Liver (tissue), 3 donors: ENCODE data around the gene ACOT11.

Experiments
- CTCF ChIP-seq: fragments of 150-350 bp; IDR thresholded peaks from 2 replicates; pipeline ENCODE4 v1.5.1; 2017; ENCODE audit warnings: improper control_type of control experiment, low read depth, low read length; ENCODE audit not compliant: missing input control
- EGR1 ChIP-seq, 2 donors: IDR thresholded peaks; 2 replicates each; pipeline ENCODE4 v1.6.1; 2016 to 2018; ENCODE audit warnings: antibody characterized with exemption in 2 of 2, low read depth in 2 of 2
- GABPA ChIP-seq, 2 donors: IDR thresholded peaks in 1 of 2; conservative IDR thresholded peaks in 1 of 2; 2 replicates each; pipeline ENCODE4 v1.6.1; 2016; ENCODE audit warnings: antibody characterized with exemption in 2 of 2, mild to moderate bottlenecking in 1 of 2, moderate library complexity in 1 of 2
- HNF4A ChIP-seq, 2 donors: conservative IDR thresholded peaks; 2 replicates each; pipeline ENCODE4 v1.6.1; 2016; ENCODE audit warnings: antibody characterized with exemption in 2 of 2, mild to moderate bottlenecking in 2 of 2
- JUND ChIP-seq, 2 donors: IDR thresholded peaks; 2 replicates each; pipeline ENCODE4 v1.6.1; 2016; ENCODE audit warnings: antibody characterized with exemption in 2 of 2
- RAD21 ChIP-seq, 2 donors: IDR thresholded peaks; 2 replicates each; pipeline ENCODE4 v1.6.1; 2016; ENCODE audit warnings: antibody characterized with exemption in 2 of 2, mild to moderate bottlenecking in 2 of 2
- REST ChIP-seq: IDR thresholded peaks from 2 replicates; pipeline ENCODE4 v1.6.1; 2016; ENCODE audit warnings: antibody characterized with exemption, mild to moderate bottlenecking
- RXRA ChIP-seq, 2 donors: IDR thresholded peaks; 2 replicates each; pipeline ENCODE4 v1.6.1; 2017 to 2018; ENCODE audit warnings: antibody characterized with exemption in 2 of 2, mild to moderate bottlenecking in 1 of 2
- SP1 ChIP-seq: IDR thresholded peaks from 2 replicates; pipeline ENCODE4 v1.6.1; 2018; ENCODE audit warnings: antibody characterized with exemption, mild to moderate bottlenecking
- TAF1 ChIP-seq: conservative IDR thresholded peaks from 2 replicates; pipeline ENCODE4 v1.6.1; 2016; ENCODE audit warnings: antibody characterized with exemption, mild to moderate bottlenecking
- YY1 ChIP-seq: IDR thresholded peaks from 2 replicates; pipeline ENCODE4 v1.6.1; 2016; ENCODE audit warnings: antibody characterized with exemption, mild to moderate bottlenecking
- TF ChIP-seq, protein P1 (sequence below): IDR thresholded peaks from 2 replicates; pipeline ENCODE4 v1.6.1; 2016; ENCODE audit warnings: antibody characterized with exemption
- TF ChIP-seq, protein P2 (sequence below): IDR thresholded peaks from 2 replicates; pipeline ENCODE4 v1.6.1; 2016; ENCODE audit warnings: antibody characterized with exemption
- TF ChIP-seq, protein P3 (sequence below): IDR thresholded peaks from 2 replicates; pipeline ENCODE4 v1.6.1; 2016; ENCODE audit warnings: antibody characterized with exemption
- donor health status: healthy.
- donor health status: healthy.

DNA sequence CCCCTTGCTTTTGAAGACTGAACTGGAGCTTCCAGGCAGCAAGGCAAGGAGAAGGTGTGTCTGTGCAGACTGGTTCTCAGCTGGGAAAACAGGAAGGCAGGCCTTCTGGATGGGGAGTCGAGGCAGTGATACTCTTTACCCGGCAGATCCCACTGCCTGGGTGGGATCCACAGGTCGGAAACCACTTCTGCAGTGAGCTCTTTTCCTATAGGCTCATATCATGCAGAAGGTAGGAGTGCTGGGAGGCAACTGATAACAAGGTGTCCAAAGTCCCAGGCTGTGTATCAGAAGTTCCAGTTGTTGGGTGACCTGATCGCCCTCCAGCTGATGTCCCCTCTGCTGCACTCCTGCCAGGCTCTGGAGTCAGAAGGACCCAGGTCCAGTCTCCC lies 17.1 kb downstream of the ACOT11 start:
- TF ChIP-seq GABPA (IDR thresholded peaks at IDR 0.05 in 1 of 2, conservative IDR thresholded peaks at IDR 0.05 in 1 of 2), result no peak
- no peak for TF ChIP-seq CTCF
- no peak for TF ChIP-seq REST
- TF ChIP-seq, protein P1, sequence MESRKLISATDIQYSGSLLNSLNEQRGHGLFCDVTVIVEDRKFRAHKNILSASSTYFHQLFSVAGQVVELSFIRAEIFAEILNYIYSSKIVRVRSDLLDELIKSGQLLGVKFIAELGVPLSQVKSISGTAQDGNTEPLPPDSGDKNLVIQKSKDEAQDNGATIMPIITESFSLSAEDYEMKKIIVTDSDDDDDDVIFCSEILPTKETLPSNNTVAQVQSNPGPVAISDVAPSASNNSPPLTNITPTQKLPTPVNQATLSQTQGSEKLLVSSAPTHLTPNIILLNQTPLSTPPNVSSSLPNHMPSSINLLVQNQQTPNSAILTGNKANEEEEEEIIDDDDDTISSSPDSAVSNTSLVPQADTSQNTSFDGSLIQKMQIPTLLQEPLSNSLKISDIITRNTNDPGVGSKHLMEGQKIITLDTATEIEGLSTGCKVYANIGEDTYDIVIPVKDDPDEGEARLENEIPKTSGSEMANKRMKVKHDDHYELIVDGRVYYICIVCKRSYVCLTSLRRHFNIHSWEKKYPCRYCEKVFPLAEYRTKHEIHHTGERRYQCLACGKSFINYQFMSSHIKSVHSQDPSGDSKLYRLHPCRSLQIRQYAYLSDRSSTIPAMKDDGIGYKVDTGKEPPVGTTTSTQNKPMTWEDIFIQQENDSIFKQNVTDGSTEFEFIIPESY, result no peak
- no peak for TF ChIP-seq TAF1
- TF ChIP-seq RXRA (IDR thresholded peaks at IDR 0.05), result no peak
- no peak for TF ChIP-seq YY1
- TF ChIP-seq, protein P2, sequence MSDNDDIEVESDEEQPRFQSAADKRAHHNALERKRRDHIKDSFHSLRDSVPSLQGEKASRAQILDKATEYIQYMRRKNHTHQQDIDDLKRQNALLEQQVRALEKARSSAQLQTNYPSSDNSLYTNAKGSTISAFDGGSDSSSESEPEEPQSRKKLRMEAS, result no peak
- TF ChIP-seq EGR1 (IDR thresholded peaks at IDR 0.05; ENCODE audit: low read depth in 2 of 2), result no peak
- TF ChIP-seq RAD21 (IDR thresholded peaks at IDR 0.05), result no peak
- TF ChIP-seq, protein P3, sequence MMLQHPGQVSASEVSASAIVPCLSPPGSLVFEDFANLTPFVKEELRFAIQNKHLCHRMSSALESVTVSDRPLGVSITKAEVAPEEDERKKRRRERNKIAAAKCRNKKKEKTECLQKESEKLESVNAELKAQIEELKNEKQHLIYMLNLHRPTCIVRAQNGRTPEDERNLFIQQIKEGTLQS, result no peak
- TF ChIP-seq SP1, result peak; percentile 12
- TF ChIP-seq JUND (IDR thresholded peaks at IDR 0.05), result no peak
- TF ChIP-seq HNF4A (conservative IDR thresholded peaks at IDR 0.05), result peak; percentile 53 to 65
